Femur (tissue), 1 donor: ENCODE results near the gene RAPGEF2.
"Not testable (repeated sequence)": the region's sequence is repeated elsewhere in the genome, so short reads cannot be mapped to it uniquely, and the experiment has no call there.

Source experiments
- DNase-seq: peaks from one replicate; pipeline ENCODE4 v3.0.0-alpha.2; 2017

RAPGEF2 gene

DNA sequence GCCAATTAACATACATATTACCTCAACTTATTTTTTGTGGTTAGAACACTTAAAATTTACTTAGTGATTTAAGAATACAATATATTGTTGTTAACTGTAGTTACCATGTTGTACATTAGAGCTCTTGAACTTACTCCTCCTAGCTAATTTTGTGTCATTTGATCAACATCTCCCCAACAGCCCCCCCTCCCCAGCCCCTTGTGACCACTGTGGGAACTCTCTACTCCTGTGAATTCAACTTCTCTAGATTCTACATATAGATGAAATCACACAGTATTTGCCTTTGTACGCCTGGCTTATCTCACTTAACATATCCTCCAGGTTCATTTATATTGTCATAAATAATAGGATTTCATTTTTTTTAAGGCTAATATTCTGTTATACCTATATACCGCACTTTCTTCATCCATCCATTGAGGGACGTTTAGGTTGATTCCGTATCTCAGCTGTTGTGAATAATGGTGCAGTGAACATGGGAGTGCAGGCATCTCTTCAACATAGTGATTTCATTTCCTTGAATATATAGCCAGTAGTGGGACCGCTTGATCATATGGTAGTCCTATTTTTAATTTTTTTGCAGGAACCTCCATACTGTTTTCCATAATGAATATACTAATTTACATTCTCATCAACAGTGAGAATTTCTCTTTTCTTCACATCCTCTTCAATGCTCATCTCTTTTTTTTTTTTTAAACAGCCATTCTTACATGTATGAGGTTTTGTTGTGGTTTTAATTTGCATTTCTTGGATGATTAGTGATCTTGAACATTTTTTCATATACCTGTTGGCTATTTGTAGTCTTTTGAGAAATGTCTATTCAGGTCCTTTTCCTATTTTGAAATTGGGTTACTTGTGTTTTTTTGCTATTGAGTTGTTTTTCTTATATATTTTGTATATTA, 66.8 kb downstream of the RAPGEF2 start:
- DNase-seq, result no peak

- DNase-seq, result no peak
These were observed 68.4 kb downstream of the RAPGEF2 start for GRCh38 chr4:159171287-159171686.

DNA sequence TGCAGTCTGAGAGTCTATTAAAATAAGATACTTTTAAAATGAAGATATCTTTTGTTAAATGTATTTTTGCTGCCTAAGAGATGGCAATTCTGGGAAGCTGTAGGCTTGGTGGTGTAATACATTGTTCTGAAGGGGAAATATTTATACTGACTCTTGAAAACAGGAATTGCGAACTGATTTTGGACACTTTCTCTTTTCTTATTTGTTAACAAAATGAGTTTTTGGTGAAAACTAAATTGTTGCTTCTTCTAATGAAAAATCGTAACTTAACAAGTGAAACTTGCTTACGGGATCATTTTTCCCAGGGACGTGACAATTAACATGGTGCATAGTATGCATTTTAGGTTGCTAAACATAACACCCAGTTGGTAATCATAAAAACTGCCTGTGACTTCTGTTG, 71.0 kb downstream of the RAPGEF2 start:
- DNase-seq, result no peak

DNA sequence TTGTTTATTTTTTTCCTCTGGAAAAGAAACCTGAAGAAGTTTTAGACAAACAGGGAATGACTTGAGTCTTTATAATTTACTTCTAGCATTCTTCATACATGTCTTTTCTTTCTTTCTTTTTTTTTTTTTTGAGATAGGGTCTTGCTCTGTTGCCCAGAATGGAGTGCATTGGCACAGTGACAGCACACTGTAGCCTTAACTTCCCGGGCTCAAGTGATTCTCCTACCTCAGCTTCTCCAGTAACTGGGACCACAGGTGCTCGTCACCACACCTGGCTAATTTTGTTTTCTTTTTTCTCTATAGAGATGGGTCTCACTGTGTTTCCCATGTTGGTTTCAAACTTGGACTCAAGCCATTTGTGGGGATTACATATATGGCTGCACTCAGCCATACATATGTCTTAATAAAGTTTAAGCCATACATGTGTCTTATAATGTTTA, 71.8 kb downstream of the RAPGEF2 start:
- DNase-seq, result no peak

DNA sequence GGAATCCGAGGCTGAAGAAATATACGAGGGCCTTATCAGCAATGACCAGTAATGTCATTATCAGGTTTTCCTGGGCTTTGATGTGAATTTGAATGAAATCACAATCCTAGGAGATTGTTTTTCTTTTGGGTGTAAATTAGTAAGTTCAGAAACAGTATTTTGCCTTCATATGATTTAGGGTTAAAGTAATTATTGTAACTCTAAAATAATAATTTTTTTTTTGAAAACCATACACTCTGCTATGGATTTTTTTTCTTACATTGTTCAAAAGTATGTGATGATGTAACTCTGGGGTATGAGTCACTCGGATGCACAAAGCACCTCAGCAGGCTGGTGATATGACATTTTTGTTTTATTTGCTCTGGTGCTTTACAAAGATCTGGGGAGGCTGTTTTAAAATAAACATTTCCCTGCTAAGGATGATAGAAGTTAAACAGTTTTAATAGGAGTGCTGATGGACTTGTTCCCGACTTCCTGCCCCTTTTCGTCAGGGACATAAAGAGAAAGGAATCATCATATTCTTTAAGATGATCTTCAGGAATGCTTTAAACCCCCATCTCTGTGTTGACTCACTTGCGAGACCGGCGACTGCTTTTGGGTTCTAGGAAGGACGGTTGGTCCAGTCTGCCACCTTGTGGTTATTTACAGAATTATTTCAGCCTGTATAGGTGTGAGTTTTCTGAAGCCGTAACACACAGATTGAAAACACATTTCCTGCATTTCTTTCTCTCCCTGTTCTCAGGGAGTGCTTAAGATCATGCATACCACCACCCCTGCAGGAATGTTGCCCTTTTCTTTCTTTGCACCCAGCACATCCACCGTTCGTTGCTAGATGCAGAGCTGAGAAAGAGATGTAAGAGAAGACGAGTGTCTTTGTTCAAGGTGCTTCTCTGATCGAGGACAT, 72.5 kb downstream of the RAPGEF2 start:
- peak; percentile 77 for DNase-seq

GRCh38 chr4:159175989-159176375, 73.1 kb downstream of the RAPGEF2 start:
- DNase-seq, result no peak

- no peak for DNase-seq
These were observed 74.6 kb downstream of the RAPGEF2 start for GRCh38 chr4:159177265-159178150.

GRCh38 chr4:159178151-159178546, 75.3 kb downstream of the RAPGEF2 start:
- DNase-seq, result no peak

GRCh38 chr4:159178979-159179969, 76.4 kb downstream of the RAPGEF2 start:
- DNase-seq, result no peak

- not testable (repeated sequence) for DNase-seq
These were observed 81.2 kb downstream of the RAPGEF2 start for GRCh38 chr4:159183885-159184605.

GRCh38 chr4:159185591-159186023, 82.7 kb downstream of the RAPGEF2 start:
- DNase-seq, result no peak

DNA sequence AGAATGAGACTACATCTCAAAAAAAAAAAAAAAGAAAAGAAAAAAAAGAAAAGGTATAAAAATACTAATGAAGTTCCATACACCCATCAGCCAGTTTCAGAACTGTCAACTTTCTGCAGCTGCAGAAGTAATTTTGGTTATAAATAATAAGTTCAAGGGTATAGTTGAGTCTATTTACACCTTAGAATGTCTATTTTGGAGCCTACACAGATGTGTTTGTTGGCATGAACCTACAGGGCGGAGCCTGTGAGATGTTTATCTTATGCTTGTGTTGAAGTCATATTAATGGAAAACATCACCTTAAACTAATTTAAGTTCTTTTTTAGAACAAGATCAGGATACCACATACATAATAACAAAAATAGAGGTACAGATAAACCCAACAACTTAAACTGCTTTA, 85.8 kb downstream of the RAPGEF2 start:
- no peak for DNase-seq

- DNase-seq, result no peak
These were observed 87.8 kb downstream of the RAPGEF2 start for GRCh38 chr4:159190651-159191050.

DNA sequence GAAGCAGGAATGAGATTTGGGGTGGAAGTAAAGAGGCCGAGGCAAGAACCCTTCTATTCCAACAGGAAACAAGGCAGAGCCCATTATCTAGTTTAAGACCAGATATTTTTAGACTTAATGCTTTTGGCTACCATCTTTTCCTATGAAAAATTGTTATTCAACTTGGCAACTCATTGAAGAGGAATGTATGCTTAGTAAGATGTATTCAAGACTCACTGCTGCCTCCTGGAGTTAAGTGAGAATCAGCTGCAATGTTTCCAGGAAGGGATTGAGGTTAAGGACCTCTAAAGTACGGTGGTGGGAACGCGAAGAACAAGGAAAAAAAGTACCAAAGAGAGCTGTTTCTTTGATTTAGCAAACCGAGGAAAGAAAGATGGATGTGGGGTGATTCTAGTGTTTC, 89.1 kb downstream of the RAPGEF2 start:
- no peak for DNase-seq

DNA sequence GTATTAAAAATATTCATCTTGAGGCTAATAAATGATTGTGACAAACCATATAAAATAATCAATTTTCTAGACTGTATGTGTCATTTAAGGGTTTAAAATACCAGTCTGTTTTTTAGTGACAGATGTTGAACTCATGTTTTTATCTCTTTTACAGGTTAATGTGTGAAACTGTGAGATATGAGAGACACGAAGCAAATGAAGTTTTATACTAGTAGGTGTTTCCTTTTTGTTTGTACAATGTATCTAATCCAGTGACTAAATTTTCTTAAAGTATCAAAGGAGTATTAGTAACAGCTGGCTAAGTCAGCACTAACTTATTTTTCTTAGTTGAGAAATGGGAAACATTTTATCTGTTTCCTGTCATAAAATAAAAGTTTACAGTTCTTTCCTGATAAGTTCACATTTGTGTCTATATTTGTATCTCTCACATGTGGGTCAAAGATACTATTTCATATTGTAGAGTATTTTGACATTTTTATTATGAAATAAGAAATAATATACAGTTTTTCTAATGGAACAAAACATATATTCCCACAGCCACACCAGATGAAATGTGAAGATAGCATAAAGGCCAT, 90.3 kb downstream of the RAPGEF2 start:
- DNase-seq, result no peak

GRCh38 chr4:159195361-159195769, 92.5 kb downstream of the RAPGEF2 start:
- no peak for DNase-seq

- DNase-seq, result no peak
These were observed 94.5 kb downstream of the RAPGEF2 start for GRCh38 chr4:159197260-159197884.

DNA sequence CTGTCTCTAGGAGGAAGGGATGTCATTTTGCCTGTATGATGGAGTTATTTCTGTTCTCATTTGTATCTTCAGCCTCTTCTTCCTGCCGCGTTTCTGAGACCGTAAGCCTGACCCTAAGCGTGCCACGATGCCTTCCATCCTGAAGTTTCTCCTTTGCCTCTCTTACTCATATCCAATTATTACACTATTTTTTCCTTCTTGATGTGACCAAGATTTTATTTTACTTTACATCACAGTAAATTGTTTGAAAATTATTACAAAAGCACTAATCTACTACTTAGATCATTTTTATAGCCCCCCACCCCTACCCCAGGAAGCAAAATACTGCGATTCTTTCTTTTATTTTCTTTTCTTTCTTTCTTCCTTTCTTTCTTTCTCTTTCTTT, 95.0 kb downstream of the RAPGEF2 start:
- DNase-seq, result no peak

- DNase-seq, result no peak
These were observed 96.9 kb downstream of the RAPGEF2 start for GRCh38 chr4:159199826-159200225.

GRCh38 chr4:159201168-159201567, 98.3 kb downstream of the RAPGEF2 start:
- DNase-seq, result no peak
